Peyer's patch (tissue), 4 donors: ENCODE measurements around the gene MAML2.

ENCODE experiments used
- CTCF ChIP-seq, 6 experiments: fragments of 450-650 bp in 4 of 6; fragments of 200-600 bp in 2 of 6; sonication (generic) in 1 of 6; IDR thresholded peaks; one replicate each; pipeline ENCODE4 v1.5.1; 2017 to 2019; ENCODE audit warnings: antibody characterized with exemption in 6 of 6, mild to moderate bottlenecking in 3 of 6, moderate library complexity in 1 of 6
- POLR2A ChIP-seq, 2 donors: fragments of 450-650 bp; IDR thresholded peaks; one replicate each; pipeline ENCODE4 v1.5.1; 2017; ENCODE audit warnings: antibody characterized with exemption in 2 of 2, mild to moderate bottlenecking in 2 of 2, moderate library complexity in 2 of 2

- TF ChIP-seq CTCF (IDR thresholded peaks at IDR 0.05), result no peak
- no peak for TF ChIP-seq POLR2A (IDR thresholded peaks at IDR 0.05)
Observed at GRCh38 chr11:96102664-96103078, 240.3 kb downstream of the MAML2 start.
